GM18511 (cell line): Measurements from ENCODE around the gene ZNF732.
A peak's percentile ranks its signal among the peaks of the same experiment; 100 is the strongest.
"Not testable (repeated sequence)": the region's sequence is repeated elsewhere in the genome, so short reads cannot be mapped to it uniquely, and the experiment has no call there.

ENCODE experiments used
- ATAC-seq: cut with Tn5 transposase; IDR thresholded peaks from one replicate; pipeline ENCODE4 v1.9.1; 2021; ENCODE audit warnings: mild to moderate bottlenecking, moderate library complexity; ENCODE audit not compliant: unreplicated experiment

Gene ZNF732

DNA sequence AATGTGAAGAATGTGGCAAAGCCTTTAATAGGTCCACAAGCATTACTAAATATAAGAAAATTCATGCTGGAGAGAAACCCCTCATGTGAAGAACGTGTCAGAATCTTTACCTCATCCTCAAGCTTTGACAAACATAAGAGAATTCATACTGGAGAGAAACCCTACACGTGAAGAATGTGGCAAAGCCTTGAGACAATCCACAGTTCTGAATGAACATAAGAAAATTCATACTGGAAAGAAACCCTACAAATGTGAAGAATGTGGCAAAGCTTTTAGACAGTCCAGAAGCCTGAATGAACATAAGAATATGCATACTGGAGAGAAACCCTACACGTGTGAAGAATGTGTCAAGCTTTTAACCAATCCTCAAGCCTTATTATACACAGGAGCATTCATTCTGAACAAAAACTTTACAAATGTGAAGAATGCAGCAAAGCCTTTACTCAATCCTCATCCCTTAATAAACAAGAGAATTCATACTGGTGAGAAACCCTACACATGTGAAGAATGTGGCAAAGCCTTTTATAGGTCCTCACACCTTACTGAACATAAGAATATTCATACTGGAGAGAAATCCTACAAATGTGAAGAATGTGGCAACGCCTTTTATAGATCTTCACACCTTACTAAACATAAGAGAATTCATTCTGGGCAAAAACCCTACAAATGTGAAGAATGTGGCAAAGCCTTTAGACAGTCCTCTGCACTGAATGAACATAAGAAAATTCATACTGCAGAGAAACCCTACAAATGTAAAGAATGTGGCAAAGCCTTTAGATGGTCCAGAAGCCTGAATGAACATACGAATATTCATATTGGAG is 51.1 kb downstream of the ZNF732 start:
- no peak for ATAC-seq

DNA sequence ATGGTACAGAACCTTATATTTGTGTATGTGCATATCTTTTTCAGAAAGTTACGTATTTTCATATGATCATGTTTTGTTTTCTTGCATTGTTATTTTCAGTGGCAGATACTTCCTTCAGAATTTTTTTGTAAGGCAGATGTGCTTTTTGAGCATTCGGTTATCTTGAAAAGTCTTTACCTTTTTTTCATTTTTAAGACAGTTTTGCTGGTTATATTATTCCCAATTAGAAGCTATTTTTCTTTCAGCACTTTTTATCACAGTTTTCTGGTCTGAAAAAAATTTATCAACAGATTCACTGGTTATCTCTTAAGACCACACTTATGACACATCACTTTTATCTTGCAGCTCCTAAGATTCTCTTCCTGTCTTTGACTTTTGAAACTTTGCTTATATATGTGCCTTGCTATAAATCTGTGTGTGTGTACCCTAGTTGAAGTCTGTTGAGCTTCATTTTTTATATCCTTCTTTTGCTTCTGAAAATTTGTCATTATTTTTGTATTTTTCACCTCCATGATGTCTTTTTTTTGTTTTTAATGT is 53.1 kb downstream of the ZNF732 start:
- no peak for ATAC-seq

DNA sequence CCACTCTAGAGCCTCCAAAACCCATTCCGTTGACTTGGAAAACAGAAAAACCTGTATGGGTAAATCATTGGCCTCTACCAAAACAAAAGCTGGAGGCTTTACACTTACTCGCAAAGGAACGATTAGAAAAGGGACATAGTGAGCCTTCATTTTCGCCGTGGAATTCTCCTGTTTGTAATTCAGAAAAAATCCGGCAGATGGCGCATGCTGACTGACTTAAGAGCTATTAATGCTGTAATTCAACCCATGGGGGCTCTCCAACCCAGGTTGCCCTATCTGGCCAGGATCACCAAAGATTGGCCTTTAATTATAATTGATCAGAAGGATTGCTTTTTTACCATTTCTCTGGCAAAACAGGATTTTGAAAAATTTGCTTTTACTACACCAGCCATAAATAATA is 60.8 kb downstream of the ZNF732 start:
- no peak for ATAC-seq

DNA sequence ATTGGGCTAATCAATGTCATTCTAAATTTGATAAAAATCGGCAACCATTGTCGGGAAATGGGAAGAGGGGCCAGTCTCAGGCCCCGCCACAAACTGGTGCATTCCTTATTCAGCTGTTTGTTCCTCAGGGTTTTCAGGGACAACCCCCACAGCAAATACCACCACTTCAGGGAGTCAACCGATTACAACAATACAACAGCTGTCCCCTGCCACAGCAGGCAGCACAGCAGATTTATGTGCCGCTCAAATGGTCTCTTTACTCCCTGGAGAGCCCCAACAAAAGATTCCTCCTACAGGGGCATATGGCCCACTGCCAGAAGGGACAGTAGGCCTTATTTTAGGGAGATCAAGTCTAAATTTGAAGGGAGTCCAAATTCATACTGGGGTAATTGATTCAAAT is 61.8 kb downstream of the ZNF732 start:
- ATAC-seq, result no peak

DNA sequence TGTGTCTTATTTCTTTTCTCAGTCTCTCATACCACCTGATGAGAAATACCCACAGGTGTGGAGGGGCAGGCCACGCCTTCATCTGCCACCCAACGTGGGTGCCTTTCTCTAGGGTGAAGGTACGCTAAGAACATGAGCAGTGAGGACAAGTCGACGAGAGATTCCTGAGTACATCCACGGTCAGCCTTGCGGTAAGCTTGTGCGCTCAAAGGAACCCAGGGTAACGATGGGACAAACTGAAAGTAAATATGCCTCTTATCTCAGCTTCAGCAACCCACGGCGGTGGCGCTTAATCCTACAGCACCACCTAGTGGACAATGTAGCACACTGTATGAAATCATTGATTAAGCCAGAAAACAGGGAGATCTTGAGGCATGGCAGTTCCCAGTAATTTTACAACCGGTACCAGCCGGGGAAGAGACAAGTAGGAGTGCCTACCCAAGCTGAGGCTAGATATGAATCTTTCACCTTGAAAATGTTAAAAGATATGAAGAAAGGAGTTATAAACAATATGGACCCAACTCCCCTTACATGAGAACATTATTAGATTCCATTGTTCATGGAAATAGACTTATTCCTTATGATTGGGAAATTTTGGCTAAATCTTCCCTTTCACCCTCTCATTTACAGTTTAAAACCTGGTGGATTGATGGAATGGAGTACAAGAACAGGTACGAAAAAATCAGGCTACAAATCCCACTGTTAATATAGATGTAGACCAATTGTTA is 63.0 kb downstream of the ZNF732 start:
- ATAC-seq, result peak; percentile 73

DNA sequence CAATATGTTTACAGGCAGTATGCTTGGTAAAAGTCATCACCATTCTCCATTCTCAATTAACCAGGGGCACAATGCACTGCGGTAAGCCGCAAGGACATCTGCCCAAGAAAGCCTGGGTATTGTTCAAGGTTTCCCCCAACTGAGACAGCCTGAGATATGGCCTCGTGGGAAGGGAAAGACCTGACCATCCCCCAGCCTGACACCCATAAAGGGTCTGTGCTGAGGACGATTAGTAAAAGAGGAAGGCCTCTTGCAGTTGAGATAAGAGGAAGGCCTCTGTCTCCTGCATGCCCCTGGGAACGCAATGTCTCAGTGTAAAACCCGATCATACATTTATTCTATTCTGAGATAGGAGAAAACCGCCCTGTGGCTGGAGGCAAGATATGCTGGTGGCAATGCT is 63.9 kb downstream of the ZNF732 start:
- ATAC-seq, result not testable (repeated sequence)

DNA sequence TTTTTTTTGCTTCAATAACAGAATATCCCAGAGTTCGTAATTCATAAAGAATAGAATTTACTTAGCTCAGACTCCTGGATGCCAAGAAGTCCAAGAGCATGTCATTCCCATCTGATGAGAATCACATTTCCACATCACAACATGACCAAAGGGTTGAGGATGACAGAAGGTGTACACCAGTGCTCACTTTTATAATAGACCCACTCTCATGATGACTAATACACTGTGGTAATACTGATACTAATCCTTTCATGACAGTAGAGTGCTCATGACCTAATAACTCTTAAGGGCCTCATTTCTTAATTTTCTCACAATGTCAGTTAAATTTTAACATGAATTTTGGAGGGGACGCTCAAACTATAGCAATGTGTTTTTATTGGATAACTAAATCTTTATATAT is 69.2 kb downstream of the ZNF732 start:
- no peak for ATAC-seq

DNA sequence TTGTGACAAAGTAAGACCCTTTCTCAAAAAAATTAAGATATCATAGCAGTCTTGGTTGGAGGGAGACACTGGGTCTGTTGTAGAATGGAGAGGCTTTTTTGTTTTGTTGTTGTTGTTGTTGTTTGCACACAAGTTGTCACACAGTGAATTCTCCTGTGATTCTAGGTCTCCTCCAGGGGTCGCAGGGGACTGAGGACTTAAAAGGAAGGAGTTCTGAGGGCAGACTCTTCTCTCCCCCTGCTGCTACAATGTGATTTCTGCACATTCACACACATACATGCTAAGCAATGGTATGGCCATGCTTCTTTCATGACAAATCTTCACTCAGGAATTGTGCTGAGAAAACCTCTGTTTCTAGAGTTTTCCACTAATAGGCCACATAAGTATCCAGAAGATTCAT is 71.1 kb downstream of the ZNF732 start:
- no peak for ATAC-seq

DNA sequence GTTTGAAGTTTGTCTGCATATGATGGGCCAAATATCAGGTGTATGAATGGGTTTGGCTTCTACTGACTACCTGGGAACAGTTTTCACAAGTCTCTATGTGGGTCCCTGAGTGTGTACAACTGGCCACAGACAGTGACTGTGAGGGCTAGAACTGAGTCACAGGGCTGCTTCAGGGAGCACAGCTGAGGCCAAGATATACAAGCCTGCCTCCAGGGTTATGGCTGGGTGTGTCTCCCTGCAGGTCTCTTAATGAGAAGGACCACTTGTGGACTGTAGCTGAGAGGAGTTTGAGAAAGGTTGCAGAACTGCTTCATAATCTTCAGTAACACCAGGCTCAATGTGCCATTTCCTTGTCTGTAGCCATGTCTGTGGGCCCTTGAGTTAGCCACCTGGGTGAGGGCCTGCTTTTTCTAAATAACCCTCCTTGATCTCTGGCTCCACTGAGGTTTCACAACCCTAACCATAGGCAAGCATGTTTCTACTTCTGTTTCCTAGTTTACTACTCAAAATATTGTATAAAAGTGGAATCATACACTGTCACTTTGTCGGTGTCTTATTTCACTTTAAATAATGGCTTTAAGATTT is 81.3 kb downstream of the ZNF732 start:
- ATAC-seq, result no peak
